Naive thymus-derived CD8-positive, alpha-beta T cell (primary cell): Measurements from ENCODE around the gene BRIX1. TPM values are rescaled to one million over a fixed set of nuclear protein-coding genes. Genes with fewer than 3 reads are reported as not detected.

Source experiments
- ATAC-seq, 2 donors: fragments of 150-1000 bp; cut with Tn5 transposase in 1 of 2; sonication (Bioruptor Pico), chemical (Tn5 transposase) in 1 of 2; 1 replicate in 1 of 2; 2 replicates in 1 of 2; pipeline ENCODE4 v1.10.0; 2021; ENCODE audit warnings: mild to moderate bottlenecking in 2 of 2, moderate library complexity in 2 of 2
- POLR2A ChIA-PET: fragments of 350-600 bp; sonication (Branson Sonifier 250); formaldehyde crosslinking; loops from one replicate; lab custom pipeline; 2021; ENCODE audit warnings: antibody characterized with exemption; lab: Charles Lee
- DNase-seq, 10 donors: peaks; one replicate each; pipeline versions ENCODE4 v3.0.0 to v3.0.0-alpha.2; 2020 to 2022
- H3K27ac Mint-ChIP-seq, 10 donors: one replicate each; pipeline ENCODE4 v1.8.0; 2020 to 2022; ENCODE audit warnings: mild to moderate bottlenecking in 10 of 10, mixed read lengths in 10 of 10, moderate library complexity in 4 of 10, inconsistent platforms in 1 of 10
- H3K27me3 Mint-ChIP-seq, 5 donors: one replicate each; pipeline ENCODE4 v1.8.0; 2021 to 2022; ENCODE audit warnings: mixed read lengths in 5 of 5
- H3K36me3 Mint-ChIP-seq, 3 donors: one replicate each; pipeline ENCODE4 v1.8.0; 2020 to 2022; ENCODE audit warnings: mixed read lengths in 3 of 3, mild to moderate bottlenecking in 2 of 3, inconsistent platforms in 1 of 3
- H3K4me1 Mint-ChIP-seq, 4 donors: one replicate each; pipeline ENCODE4 v1.8.0; 2021 to 2022; ENCODE audit warnings: mixed read lengths in 4 of 4
- H3K4me3 Mint-ChIP-seq, 10 donors: one replicate each; pipeline ENCODE4 v1.8.0; 2020 to 2022; ENCODE audit warnings: mild to moderate bottlenecking in 10 of 10, mixed read lengths in 10 of 10, moderate library complexity in 6 of 10, inconsistent platforms in 1 of 10
- H3K9me3 Mint-ChIP-seq, 9 donors: one replicate each; pipeline ENCODE4 v1.8.0; 2020 to 2022; ENCODE audit warnings: mixed read lengths in 9 of 9, mild to moderate bottlenecking in 3 of 9, inconsistent platforms in 1 of 9, moderate library complexity in 1 of 9
- polyA plus RNA-seq, 3 donors: library from polyadenylated mRNA; unstranded; fragments of 300-500 nt; fragmentation: Illumina TruSeq; gene quantifications; one replicate each; pipeline ENCODE4 v1.2.3, GENCODE V29; 2021
- total RNA-seq, 8 experiments: library from RNA in 2 of 8; stranded (reverse) in 2 of 8; gene quantifications; one replicate each; pipeline ENCODE4 v1.2.3 and lab custom pipeline; 2021 to 2026

Gene BRIX1
- total and polyA plus RNA-seq, 5 experiments from 2014 or later, result 36.8 to 49.9 (median 43.4) TPM

DNA sequence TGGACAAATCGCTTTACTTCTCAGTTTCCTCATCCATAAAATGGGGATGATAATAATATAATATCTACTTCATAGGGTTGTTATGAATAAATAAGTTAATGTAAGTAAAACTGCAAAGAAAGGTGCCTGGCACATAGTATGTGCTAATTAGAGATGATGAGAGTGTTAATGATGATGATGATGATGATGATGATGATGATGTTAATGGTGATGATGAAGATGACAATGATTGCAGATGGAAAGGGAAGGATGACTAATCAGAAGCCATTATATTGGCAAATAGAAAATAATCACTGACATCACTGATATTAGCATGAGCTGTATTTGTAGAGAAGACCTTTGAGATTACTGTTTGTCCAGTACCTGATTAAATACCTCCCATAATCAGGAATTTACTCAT, 20.8 kb upstream of the BRIX1 start:
- Mint-ChIP-seq H3K27me3 (no peaks in the 10 kb centered on the region), H3K9me3 (no peaks in the 10 kb centered on the region), H3K4me3 (no peak overlapping the region), H3K4me1 (no peaks in the 10 kb centered on the region), H3K36me3 (peaks cover 0 to 9% (median 0%) of the 10 kb centered on the region in 3 donors), H3K27ac (no peak overlapping the region)
- ATAC-seq, result no peak
- POLR2A ChIA-PET, result no interaction called here
- DNase-seq, result no peak

DNA sequence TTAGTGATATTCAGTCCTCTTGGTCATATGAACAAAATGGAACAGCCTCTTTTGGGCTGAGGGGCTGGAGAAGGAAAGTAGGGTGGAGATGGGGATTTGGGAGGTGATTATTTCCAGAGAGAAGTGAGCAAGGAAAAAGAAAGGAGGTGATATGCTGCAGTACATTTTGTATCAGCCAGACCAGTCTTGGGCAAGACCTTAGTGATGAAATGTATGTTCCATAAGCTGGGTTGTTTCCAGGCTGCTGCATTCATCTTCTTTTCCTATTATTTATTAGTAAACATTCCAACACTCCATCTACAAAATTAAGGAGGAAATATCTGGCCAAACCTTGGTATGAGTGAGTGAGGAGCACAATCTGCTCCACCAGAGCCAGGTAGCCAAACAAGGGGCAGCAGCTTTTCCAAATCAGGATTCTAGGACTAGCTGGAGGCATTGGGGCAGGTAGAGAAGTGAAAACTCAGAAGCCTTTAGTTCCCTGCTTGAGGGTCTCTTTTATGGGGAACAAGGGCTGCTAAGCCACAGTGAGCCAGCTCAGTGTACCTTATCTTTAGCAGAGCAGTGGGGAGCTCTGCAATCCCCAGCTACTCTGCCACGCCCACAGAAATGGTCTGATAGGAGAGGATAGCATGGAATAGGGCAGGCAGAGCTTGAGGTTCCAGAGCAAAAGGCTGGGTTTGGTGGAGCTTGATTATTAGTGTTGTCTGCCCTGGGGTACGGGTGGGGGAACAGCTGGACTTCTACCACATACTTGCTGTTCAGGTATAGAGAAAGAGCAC, 19.7 kb upstream of the BRIX1 start:
- peak overlapping the region in 1 of 10 donors; percentile 2 for H3K27ac Mint-ChIP-seq
- POLR2A ChIA-PET, result no interaction called here
- ATAC-seq, result no peak

DNA sequence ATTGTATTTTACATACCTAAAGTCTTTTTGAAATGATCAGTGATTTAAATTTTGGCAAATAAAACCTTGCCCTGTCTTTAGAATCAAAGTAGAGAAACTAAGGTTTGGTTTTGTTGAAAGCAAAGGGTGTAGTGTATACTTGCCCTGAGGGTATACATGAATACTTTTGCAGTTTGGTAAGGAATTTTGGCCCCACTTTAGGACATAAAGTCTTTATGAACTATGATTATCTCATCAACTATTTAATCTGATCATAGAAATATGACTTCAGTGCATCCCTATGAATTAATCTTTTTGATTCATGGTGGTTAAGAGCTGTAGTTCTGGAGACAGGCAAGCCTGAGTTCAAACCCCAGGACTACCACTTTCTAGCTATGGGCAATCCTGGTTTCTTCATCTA, 17.9 kb upstream of the BRIX1 start:
- Mint-ChIP-seq H3K4me3 (no peak overlapping the region), H3K27ac (no peak overlapping the region), H3K4me1 (no peaks in the 10 kb centered on the region), H3K36me3 (peaks cover 0 to 12% (median 0%) of the 10 kb centered on the region in 3 donors), H3K9me3 (no peaks in the 10 kb centered on the region), H3K27me3 (no peaks in the 10 kb centered on the region)
- no peak for ATAC-seq
- POLR2A ChIA-PET, result no interaction called here
- DNase-seq, result no peak

More for the DNA sequence above, 19.7 kb upstream of the BRIX1 start:
- Mint-ChIP-seq H3K36me3 (peaks cover 0 to 9% (median 0%) of the 10 kb centered on the region in 3 donors), H3K4me3 (no peak overlapping the region), H3K4me1 (no peaks in the 10 kb centered on the region), H3K27me3 (no peaks in the 10 kb centered on the region), H3K9me3 (no peaks in the 10 kb centered on the region)
- DNase-seq, result no peak

DNA sequence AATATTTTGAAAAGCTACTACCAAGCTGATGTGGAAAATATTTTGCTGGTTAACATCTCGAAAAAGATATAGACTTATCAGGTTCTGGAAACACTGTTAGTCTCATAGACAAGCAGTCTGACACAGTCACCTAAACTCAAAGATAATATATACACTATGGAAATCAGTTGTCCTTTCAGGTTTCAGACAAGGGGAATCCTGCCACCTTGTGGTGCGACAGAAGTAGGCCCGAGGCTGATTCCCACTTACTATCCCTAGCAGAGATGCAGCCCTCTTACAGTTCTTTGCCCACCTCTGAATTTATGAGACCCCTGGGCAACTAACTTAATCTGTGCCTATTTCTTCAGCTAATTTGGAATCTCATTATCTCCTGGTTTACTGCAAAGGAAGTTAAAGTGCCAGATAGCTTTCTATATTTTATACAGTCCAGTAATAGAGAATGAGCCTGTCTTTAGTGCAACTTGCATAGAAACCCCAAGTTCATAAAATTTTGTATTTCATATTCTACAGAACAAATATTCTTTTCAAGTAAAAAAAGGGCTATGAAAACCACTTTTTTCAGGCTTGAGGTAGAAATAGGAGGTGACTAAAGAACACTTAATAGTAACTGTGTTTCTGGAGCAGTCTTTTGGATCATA, 17.1 kb upstream of the BRIX1 start:
- H3K9me3 Mint-ChIP-seq, result no peaks in the 10 kb centered on the region
- POLR2A ChIA-PET, result no interaction called here
- H3K4me3 Mint-ChIP-seq, result no peak overlapping the region

DNA sequence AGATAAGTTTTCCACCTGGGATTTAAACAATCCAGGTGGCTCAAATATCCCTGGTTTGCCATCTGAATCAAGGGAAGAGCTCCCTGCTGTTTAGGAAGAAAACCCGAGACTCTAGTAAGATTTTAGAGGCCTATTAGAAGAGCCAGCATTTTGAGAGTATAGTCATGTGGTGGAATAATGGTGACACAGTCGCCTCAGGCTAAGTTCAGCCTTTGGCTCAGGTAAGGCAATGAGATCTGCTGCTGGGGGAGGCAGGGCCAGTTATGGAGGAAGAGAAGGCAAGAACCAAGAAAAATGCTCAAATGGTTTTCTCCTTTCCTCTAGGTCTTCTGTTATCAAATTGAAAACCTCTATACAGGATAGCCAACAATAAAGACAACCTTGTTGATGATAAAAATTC, 16.4 kb upstream of the BRIX1 start:
- ATAC-seq, result no peak
- no peaks in the 10 kb centered on the region for H3K27me3 Mint-ChIP-seq
- no peaks in the 10 kb centered on the region for H3K4me1 Mint-ChIP-seq
- H3K36me3 Mint-ChIP-seq, result peaks cover 0 to 18% (median 0%) of the 10 kb centered on the region in 3 donors
- no peaks in the 10 kb centered on the region for H3K9me3 Mint-ChIP-seq
- no peak overlapping the region for H3K4me3 Mint-ChIP-seq
- POLR2A ChIA-PET, result no interaction called here
- DNase-seq, result no peak
- no peak overlapping the region for H3K27ac Mint-ChIP-seq

More for the DNA sequence above, 17.1 kb upstream of the BRIX1 start:
- DNase-seq, result peak; percentile 21 to 74 (median 48)
- Mint-ChIP-seq H3K4me1 (no peaks in the 10 kb centered on the region), H3K27me3 (no peaks in the 10 kb centered on the region), H3K27ac (no peak overlapping the region), H3K36me3 (peaks cover 0 to 15% (median 0%) of the 10 kb centered on the region in 3 donors)
- ATAC-seq, result peak; percentile 65 to 75

DNA sequence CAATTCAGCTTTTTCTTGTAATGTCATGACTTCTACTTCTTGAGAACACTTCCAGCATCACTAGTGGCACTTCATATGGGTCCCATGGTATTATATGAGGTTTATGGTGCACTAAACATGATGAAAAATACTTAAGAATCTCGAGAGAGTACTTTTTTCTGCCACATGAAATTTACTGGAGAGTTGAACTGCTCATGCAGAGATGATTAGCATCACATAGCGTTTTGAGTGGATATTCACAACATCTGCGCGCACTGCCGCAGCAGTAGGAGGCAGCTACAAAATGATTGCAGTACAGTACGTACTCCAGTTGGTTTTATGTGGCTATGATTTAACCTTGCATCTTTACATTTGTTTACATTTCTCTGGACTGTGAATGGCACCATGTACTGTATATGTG, 14.9 kb upstream of the BRIX1 start:
- H3K4me1 Mint-ChIP-seq, result no peaks in the 10 kb centered on the region
- no peak overlapping the region for H3K27ac Mint-ChIP-seq

DNA sequence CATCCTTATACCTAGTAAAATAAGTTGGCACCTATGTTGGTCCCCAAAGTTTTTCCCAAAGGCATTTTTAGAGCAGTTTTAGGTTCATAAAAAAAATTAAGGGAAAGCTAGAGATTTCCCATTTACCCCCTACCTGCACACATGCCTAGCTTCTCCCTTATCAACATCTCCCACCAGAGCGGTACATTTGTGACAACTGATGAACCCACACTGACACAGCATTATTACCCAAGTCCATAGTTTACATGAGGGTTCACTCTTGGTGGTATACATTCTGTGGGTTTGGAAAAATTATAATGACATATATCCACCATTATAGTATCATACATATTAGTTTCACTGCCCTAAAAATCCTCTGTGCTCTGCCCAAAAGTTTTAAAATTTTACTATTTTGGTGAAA, 12.3 kb upstream of the BRIX1 start:
- DNase-seq (no peak), ATAC-seq (no peak)
- Mint-ChIP-seq H3K9me3 (no peaks in the 10 kb centered on the region), H3K4me1 (no peaks in the 10 kb centered on the region), H3K27ac (peak overlapping the region in 2 of 10 donors; percentile 12 to 25), H3K4me3 (no peak overlapping the region), H3K36me3 (peaks cover 0 to 31% (median 0%) of the 10 kb centered on the region in 3 donors), H3K27me3 (no peaks in the 10 kb centered on the region)
- POLR2A ChIA-PET, result no interaction called here

More for the DNA sequence above, 14.9 kb upstream of the BRIX1 start:
- no peak for DNase-seq
- Mint-ChIP-seq H3K4me3 (no peak overlapping the region), H3K9me3 (no peaks in the 10 kb centered on the region), H3K27me3 (no peaks in the 10 kb centered on the region), H3K36me3 (peaks cover 0 to 25% (median 0%) of the 10 kb centered on the region in 3 donors)
- POLR2A ChIA-PET, result no interaction called here
- no peak for ATAC-seq

DNA sequence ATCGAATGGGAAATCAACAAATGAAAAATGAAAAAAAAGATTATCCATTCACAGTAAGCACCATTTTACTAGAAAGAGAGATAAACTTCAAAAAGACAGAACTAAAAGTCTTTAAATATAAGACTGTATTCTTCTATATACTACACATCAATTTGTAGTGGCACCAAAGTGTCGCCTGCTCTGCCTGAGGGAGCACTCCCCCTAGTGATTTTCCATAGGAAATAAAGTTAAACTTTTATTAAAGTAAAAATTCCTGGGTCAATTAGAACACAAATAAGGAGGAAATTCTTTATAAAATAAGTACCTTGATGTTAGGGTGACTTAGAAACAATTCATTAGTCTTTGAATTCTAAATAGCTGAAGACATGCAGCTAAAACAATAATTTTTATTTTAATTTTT, 9.9 kb upstream of the BRIX1 start:
- Mint-ChIP-seq H3K36me3 (peaks cover 4 to 52% (median 6%) of the 10 kb centered on the region in 3 donors), H3K9me3 (no peaks in the 10 kb centered on the region), H3K27ac (no peak overlapping the region), H3K4me3 (no peak overlapping the region), H3K4me1 (no peaks in the 10 kb centered on the region), H3K27me3 (no peaks in the 10 kb centered on the region)
- ATAC-seq, result no peak
- POLR2A ChIA-PET, result no interaction called here
- no peak for DNase-seq

DNA sequence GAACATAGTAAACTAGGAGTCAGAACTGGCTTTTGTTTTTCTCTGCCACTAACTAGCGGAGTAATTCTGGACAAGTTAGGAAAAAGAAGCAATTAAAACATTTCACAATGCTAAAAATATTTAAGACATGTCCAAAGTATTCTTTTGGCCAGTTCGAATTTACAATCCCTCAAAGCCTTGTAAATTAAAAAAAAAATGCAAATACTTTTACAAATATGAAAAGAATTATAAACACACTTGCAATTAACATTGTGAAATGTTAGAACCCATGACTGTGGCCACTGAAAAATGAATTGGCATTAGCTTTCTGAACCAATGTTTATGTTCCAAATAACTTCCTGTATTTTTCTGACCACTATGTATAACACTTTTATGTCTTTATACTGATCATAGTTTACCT, 2.4 kb upstream of the BRIX1 start:
- ATAC-seq (no peak), DNase-seq (no peak)
- POLR2A ChIA-PET, result no interaction called here
- Mint-ChIP-seq H3K9me3 (no peaks in the 10 kb centered on the region), H3K4me1 (peaks cover 13 to 34% (median 27%) of the 10 kb centered on the region in 4 donors), H3K4me3 (no peak overlapping the region), H3K36me3 (peaks cover 9 to 46% (median 11%) of the 10 kb centered on the region in 3 donors), H3K27me3 (no peaks in the 10 kb centered on the region), H3K27ac (no peak overlapping the region)

DNA sequence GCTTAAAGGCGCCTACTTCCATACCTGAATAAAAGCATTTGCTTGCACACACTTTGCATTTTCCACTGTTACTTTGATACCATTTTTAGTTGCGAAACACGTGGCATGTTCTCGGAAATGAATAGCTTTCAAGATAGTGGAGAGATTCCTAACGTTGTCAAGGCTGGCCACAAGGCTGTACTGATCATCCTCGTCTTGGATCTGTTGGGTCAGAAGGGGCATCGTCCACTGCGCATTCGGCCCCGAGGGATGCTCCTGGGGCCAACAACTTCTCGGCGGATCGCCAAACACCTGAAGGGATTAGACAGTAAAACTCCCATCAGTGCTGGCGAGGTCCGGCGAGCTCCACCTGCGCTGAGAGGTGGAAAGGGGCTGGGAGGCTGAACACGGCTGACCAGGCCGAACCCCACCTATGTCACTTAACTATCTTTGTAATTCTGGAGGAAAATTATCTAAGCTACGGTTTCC, 806 bp upstream of the BRIX1 start:
- ATAC-seq, result no peak
- H3K4me1 Mint-ChIP-seq, result peaks cover 13 to 34% (median 27%) of the 10 kb centered on the region in 4 donors
- DNase-seq, result peak in 1 of 10 donors; percentile 5
- no peaks in the 10 kb centered on the region for H3K9me3 Mint-ChIP-seq
- no peak overlapping the region for H3K27ac Mint-ChIP-seq
- no peaks in the 10 kb centered on the region for H3K27me3 Mint-ChIP-seq
- POLR2A ChIA-PET, result interaction anchor here (0.9 to 4.3 kb wide), 9 partner anchors 9 to 1327 kb away, joined by 3 to 111 read pairs (median 6); partner anchors contain the start of genes AMACR, DNAJC21, LMBRD2 and NADK2
- H3K4me3 Mint-ChIP-seq, result no peak overlapping the region
- peaks cover 5 to 43% (median 5%) of the 10 kb centered on the region in 3 donors for H3K36me3 Mint-ChIP-seq

DNA sequence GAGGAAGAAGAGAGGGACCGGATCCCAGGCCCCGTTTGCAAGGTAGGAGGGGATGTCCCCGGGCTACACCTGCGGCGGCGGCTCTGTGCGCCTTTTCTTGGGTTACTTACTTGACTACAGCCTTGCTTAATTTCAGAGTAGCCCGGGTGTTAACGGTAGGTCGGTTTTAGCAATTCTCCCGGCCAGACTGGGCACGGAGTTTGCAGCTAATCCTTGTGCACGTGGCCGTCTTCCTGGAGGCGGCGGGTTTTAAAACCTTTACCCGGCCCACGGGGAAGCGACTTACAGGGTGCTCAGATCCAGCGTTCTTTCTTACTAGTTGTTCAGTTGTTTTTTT, 313 bp downstream of the BRIX1 start:
- H3K36me3 Mint-ChIP-seq, result peaks cover 5 to 43% (median 6%) of the 10 kb centered on the region in 3 donors
- no peaks in the 10 kb centered on the region for H3K27me3 Mint-ChIP-seq
- no peaks in the 10 kb centered on the region for H3K9me3 Mint-ChIP-seq
- ATAC-seq, result no peak
- H3K4me3 Mint-ChIP-seq, result no peak overlapping the region
- POLR2A ChIA-PET, result interaction anchor here (0.9 to 4.3 kb wide), 10 partner anchors 8 to 1326 kb away, joined by 3 to 111 read pairs (median 6); partner anchors contain the start of genes AMACR, DNAJC21, LMBRD2 and NADK2
- DNase-seq, result no peak
- H3K27ac Mint-ChIP-seq, result no peak overlapping the region
- H3K4me1 Mint-ChIP-seq, result peaks cover 15 to 34% (median 27%) of the 10 kb centered on the region in 4 donors

DNA sequence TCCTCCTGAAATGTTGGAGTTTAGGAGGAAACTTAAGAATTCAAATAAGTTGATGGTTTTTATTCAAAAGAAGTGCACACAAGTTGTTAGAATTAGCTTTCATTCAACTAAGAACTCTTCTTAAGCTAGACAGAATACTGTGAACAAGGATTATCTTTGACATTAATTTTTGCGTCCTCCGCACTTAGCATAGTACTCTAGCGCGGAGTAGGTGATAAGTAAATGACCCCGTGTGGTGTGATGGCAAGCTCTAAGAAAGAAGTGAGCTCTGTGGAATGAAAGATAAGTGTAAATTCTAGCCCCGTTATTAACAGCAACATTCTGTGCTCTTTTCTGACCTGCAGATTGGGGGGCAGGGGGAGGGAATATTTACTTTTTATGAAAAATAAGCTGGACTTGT, 1.0 kb downstream of the BRIX1 start:
- ATAC-seq (no peak), DNase-seq (no peak)
- POLR2A ChIA-PET, result interaction anchor here (0.8 to 4.3 kb wide), 6 partner anchors 7 to 1325 kb away, joined by 3 to 111 read pairs (median 8); partner anchors contain the start of genes AMACR, DNAJC21, LMBRD2 and NADK2
- no peak overlapping the region for H3K4me3 Mint-ChIP-seq
- peaks cover 1 to 43% (median 5%) of the 10 kb centered on the region in 3 donors for H3K36me3 Mint-ChIP-seq
- no peaks in the 10 kb centered on the region for H3K27me3 Mint-ChIP-seq
- H3K4me1 Mint-ChIP-seq, result peaks cover 15 to 34% (median 27%) of the 10 kb centered on the region in 4 donors
- H3K27ac Mint-ChIP-seq, result peak overlapping the region in 4 of 10 donors; percentile 10 to 85 (median 40)
- H3K9me3 Mint-ChIP-seq, result no peaks in the 10 kb centered on the region

DNA sequence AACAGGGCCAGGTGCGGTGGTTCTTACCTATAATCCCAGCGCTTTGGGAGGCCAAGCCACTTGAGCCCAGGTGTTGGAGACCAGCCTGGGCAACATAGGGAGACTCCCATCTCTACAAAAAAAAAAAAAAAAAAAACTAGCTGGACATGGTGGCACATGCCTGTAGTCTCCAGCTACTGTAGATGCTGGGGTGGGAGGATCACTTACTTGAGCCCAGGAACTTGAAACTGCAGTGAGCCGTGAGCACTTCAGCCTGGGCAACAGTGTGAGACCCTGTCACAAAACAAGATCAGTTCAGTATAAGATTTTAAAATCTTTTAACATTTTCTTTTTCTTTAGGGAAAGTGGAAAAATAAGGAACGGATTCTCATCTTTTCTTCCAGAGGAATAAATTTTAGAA, 2.5 kb downstream of the BRIX1 start:
- POLR2A ChIA-PET, result interaction anchor here (1.1 to 4.3 kb wide), 2 partner anchors 11 to 79 kb away, joined by 4 to 111 read pairs; partner anchors contain the start of genes DNAJC21 and TTC23L
- Mint-ChIP-seq H3K36me3 (peaks cover 0 to 46% (median 1%) of the 10 kb centered on the region in 3 donors), H3K27ac (peak overlapping the region in 8 of 10 donors; percentile 5 to 79 (median 25)), H3K4me1 (peaks cover 15 to 34% (median 27%) of the 10 kb centered on the region in 4 donors), H3K9me3 (no peaks in the 10 kb centered on the region), H3K4me3 (peak overlapping the region in 3 of 10 donors; percentile 2 to 9 (median 4)), H3K27me3 (no peaks in the 10 kb centered on the region)
- no peak for DNase-seq
- ATAC-seq, result no peak
